Dermis blood vessel endothelial cell (primary cell): Measurements from ENCODE around the gene GRAMD1A. TPM values are rescaled to one million over a fixed set of nuclear protein-coding genes. Genes with fewer than 3 reads are reported as not detected.
"Not testable (repeated sequence)": the region's sequence is repeated elsewhere in the genome, so short reads cannot be mapped to it uniquely, and the experiment has no call there.

Experiments used
- DNase-seq: peaks from one replicate; pipeline ENCODE4 v3.0.0; 2010
- total RNA-seq: library from RNA; depleted of rRNA; stranded (reverse); fragments of >200 nt; gene quantifications from 2 replicates; pipeline ENCODE4 v1.2.3, GENCODE V29; 2014

The GRAMD1A gene
- 48.5 and 56.0 TPM in 2 replicates for total RNA-seq

GRCh38 chr19:34999498-35000337 is at the start of gene GRAMD1A:
GRAMD1A (plus strand) TSS chr19:35000323; CDS start chr19:35000479, 156 bp downstream.
- peak; percentile 87 for DNase-seq

GRCh38 chr19:34953092-34953491 is 47.0 kb upstream of the GRAMD1A start:
- no peak for DNase-seq

GRCh38 chr19:34957830-34958751 is 42.0 kb upstream of the GRAMD1A start:
- no peak for DNase-seq

- no peak for DNase-seq
Observed at GRCh38 chr19:34959021-34959420, 41.1 kb upstream of the GRAMD1A start.

- DNase-seq: no peak
Observed at GRCh38 chr19:34960103-34960805, 39.9 kb upstream of the GRAMD1A start.

- DNase-seq: no peak
Observed at GRCh38 chr19:34960940-34961679, 39.0 kb upstream of the GRAMD1A start.

GRCh38 chr19:34961775-34962686 is 38.1 kb upstream of the GRAMD1A start:
- peak; percentile 98 for DNase-seq

GRCh38 chr19:34962687-34963572 is 37.2 kb upstream of the GRAMD1A start:
- DNase-seq: peak; percentile 62

- peak; percentile 83 for DNase-seq
Observed at GRCh38 chr19:34963573-34964406, 36.3 kb upstream of the GRAMD1A start, which contains the start of gene ZNF792. ZNF792 (minus strand) TSS chr19:34964229; CDS start chr19:34963662, 567 bp downstream.

- DNase-seq: no peak
Observed at GRCh38 chr19:34964598-34964997, 35.5 kb upstream of the GRAMD1A start.

- DNase-seq: not testable (repeated sequence)
Observed at GRCh38 chr19:34965505-34965904, 34.6 kb upstream of the GRAMD1A start.

- DNase-seq: no peak
Observed at GRCh38 chr19:34967551-34967950, 32.6 kb upstream of the GRAMD1A start.

GRCh38 chr19:34969721-34970120 is 30.4 kb upstream of the GRAMD1A start:
- DNase-seq: no peak

- DNase-seq: not testable (repeated sequence)
Observed at GRCh38 chr19:34970185-34970780, 29.8 kb upstream of the GRAMD1A start.

GRCh38 chr19:34972163-34972705 is 27.9 kb upstream of the GRAMD1A start:
- DNase-seq: no peak

- no peak for DNase-seq
Observed at GRCh38 chr19:34974646-34975045, 25.5 kb upstream of the GRAMD1A start.

- DNase-seq: no peak
Observed at GRCh38 chr19:34975056-34975455, 25.1 kb upstream of the GRAMD1A start.

GRCh38 chr19:34976611-34977010 is 23.5 kb upstream of the GRAMD1A start:
- no peak for DNase-seq
